Activated CD4-positive, CD25-positive, alpha-beta regulatory T cell treated with anti-CD3 and anti-CD28 coated beads, Interleukin-2, amount 50 U/mL, for 24 hours (primary cell): ENCODE measurements around the gene PRSS23.

ENCODE experiments used
- ATAC-seq, 2 donors: fragments of 150-1000 bp; cut with Tn5 transposase; one replicate each; pipeline ENCODE4 v1.10.0; 2021; ENCODE audit warnings: mild to moderate bottlenecking in 1 of 2, moderate library complexity in 1 of 2

The PRSS23 gene

GRCh38 chr11:86790867-86791849, 9.2 kb upstream of the PRSS23 start:
- ATAC-seq, result no peak

DNA sequence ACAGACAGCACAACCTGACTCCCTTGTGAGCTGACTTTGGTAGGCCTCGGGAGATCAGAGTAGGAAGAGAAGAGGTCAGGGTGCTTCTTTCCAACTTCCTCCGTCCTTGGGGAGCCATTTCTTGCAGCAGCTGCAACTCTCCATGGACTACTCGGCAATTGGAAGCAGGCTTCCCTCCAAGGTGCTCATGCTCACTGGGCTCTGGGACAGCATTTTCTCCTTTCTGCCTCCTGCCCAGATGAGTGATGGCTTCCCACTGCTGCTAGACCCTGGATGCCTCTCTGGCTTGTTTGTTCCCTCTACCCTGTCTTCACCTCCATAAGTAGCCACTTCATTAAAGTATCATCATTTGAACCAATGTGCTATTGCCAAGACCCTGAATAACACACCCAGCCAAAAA, 8.2 kb upstream of the PRSS23 start:
- no peak for ATAC-seq

DNA sequence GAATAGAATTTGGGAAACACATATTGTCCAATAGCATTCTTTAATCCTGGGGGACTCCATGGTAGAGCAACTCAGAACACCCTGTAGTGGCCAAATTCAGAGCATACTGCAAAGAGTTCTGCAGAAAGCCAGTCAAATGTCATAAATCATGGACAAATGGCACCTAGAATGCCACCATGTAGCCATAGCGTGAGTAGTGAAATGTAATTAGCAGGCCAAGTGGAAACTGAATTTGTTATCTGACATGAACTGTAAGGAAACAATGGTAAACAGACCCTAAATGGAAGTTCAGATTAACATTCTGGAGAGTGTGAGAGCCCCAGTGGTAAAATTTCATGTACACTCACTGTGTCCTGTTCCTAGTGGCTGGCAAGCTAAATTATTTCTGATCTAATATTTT, 7.0 kb upstream of the PRSS23 start:
- ATAC-seq, result no peak

DNA sequence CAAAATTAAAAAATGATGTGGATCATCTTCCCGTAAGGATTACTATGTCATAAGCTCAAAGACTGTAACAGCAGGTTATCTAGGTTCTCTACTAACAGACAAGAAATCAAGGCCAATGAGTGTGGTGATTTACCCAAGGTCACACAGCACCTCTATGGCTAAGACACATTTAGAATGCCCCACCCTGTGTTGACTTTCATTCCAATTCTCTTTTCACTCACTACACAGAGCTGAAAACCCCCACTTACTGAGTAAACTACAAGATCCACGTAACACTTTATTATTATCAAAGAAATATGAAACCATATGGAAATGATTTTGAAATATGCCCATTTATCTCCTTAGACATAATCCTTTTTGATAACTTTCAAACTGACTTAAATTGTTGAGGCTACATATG, 4.8 kb upstream of the PRSS23 start:
- no peak for ATAC-seq

GRCh38 chr11:86795949-86796348, 4.4 kb upstream of the PRSS23 start:
- ATAC-seq, result no peak

DNA sequence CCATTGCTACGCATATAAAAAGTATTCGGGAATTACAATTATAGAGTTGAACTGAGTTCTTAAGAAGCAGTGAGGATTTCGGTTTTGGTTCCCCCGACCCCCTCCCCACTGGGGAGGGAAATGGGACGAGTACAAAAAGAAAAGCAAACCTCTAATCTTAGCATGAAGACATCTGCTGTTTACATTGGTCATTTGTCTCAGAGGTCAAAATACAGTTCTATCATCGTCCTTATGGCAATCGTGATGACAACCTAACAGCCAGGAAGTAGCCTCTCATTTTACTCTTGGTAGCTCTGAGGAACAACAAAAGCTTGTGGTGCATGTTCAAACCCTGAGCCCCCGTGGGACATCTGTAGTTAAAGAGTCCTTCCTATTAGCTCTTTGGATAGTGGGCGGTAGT, 3.2 kb upstream of the PRSS23 start:
- no peak for ATAC-seq

DNA sequence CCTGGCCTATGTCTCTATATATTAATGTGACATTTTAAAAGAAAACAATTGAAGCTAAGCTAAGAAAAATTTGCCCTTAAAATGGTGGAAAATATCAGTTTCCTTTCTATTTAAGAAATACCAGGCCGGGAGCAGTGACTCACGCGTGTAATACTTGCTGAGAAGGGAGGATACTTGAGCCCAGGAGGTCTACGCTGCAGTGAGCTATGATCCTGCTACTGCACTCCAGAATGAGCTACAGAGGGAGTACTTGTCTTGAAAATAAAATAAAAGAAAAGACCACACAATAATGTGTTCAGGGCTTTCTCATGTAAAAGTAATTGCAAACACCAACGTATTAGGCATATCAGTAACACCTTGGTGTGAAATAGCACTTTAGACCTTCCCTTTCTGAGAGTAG, 1.4 kb upstream of the PRSS23 start:
- ATAC-seq, result no peak

DNA sequence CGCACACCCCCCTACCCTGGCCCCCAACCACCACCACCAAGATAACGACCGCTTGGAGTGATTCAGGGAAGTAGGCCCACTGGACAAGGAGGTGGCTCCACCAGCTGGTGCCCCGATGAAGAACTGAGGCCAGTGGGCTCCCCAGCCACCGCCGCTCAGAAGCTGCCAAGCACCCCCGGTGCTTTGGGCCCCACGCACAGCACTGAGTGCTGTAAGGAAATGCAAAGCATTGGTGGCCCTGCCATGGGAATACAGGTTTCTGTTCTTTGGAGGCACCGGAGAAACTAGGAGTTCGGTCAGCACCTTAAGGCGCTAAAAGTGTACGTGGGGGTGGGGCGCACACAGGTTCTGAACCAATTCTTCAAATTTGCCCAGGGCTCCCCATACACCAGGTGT, 664 bp upstream of the PRSS23 start:
- no peak for ATAC-seq

DNA sequence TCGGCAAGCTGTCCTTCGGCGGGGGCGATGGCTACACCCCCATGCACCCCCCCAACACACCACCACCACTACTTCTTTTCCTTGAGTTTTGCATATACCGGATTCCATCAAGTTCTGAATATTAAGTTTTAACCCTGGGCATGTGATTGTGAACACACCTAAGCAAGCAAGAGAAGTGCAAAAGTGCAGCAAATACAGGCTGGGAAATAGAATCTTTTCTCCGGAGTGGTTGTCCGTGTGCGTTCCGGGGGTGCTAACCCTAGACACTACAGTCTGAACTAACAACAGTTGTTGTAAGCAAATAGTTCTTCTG, 574 bp downstream of the PRSS23 start:
- no peak for ATAC-seq

DNA sequence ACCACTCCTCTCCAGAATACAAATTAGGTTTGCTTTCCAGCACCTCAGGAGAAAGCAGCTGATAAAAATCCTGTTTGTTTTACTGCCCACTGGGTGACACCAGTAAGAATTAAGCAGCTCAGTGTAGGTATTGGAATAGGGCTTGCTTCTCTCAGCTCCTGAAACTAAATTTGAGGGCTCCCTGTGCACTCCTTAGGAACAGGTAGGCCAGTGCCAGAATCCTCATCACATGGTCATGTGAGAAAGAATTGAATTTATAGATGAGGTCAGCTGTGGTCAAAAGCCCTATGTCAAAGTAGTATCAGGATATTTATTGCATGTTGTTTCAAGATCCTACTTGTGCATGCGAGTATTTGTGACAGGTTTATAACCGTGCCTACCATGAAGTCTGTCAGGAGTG, 1.0 kb downstream of the PRSS23 start:
- ATAC-seq, result no peak

DNA sequence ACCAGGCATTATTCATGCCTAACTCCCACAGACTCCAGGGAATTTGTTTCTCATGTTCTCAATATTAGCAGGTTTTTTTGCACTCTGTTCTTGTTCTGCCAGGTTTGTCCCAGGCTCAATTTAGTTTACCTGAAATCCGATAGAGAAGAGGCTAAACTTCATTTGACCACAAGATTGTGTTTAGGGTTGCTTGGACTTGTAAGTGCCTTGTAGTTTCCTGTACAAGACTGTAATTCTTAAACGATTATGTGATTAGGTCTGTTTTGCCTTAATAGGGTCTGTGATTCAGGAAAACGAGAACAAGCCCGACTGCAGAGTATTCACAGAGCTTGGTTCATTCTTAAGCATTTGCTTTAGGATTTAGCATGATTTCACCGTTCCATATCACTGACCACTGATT, 1.8 kb downstream of the PRSS23 start:
- ATAC-seq, result no peak

DNA sequence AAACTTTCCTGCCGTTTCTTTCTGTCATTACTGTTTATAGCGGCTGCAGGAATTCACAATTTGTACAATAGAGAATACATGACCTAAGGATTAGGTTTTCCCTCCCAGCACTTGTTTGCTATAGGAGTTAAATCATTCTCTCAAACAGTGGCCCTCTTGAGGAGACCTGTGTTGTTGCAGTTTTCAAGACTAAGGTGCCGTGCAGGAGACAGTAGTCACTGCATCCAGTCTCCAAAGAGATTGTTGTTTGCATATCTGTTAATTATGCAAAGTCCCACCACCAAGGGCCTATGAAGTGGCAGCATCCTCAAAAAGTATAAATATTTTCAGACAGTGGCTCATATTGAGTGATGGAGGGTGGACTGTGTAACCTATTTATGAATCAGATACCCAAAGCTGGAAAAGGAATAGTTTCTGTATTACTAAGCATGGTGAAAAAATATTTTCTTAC, 2.3 kb downstream of the PRSS23 start:
- ATAC-seq, result peak; percentile 61 to 66

GRCh38 chr11:86803136-86804045, 3.0 kb downstream of the PRSS23 start:
- no peak for ATAC-seq

- ATAC-seq, result no peak
Measured at GRCh38 chr11:86804951-86805350, 4.6 kb downstream of the PRSS23 start.

- ATAC-seq, result peak; percentile 45 to 71
Measured at GRCh38 chr11:86805873-86806310, 5.5 kb downstream of the PRSS23 start.

- no peak for ATAC-seq
Measured at GRCh38 chr11:86806903-86807302, 6.6 kb downstream of the PRSS23 start.

GRCh38 chr11:86807360-86807759, 7.0 kb downstream of the PRSS23 start:
- ATAC-seq, result no peak

DNA sequence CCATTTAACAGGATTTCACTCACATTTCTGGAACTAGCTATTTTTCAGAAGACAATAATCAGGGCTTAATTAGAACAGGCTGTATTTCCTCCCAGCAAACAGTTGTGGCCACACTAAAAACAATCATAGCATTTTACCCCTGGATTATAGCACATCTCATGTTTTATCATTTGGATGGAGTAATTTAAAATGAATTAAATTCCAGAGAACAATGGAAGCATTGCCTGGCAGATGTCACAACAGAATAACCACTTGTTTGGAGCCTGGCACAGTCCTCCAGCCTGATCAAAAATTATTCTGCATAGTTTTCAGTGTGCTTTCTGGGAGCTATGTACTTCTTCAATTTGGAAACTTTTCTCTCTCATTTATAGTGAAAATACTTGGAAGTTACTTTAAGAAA, 9.2 kb downstream of the PRSS23 start:
- no peak for ATAC-seq

DNA sequence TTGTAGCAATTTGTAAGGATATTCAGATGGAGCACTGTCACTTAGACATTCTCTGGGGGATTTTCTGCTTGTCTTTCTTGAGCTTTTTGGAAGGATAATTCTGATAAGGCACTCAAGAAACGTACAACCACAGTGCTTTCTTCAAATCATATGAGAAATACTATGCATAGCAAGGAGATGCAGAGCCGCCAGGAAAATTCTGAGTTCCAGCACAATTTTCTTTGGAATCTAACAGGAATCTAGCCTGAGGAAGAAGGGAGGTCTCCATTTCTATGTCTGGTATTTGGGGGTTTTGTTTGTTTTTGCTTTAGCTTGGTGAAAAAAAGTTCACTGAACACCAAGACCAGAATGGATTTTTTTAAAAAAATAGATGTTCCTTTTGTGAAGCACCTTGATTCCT, 9.9 kb downstream of the PRSS23 start:
- no peak for ATAC-seq

DNA sequence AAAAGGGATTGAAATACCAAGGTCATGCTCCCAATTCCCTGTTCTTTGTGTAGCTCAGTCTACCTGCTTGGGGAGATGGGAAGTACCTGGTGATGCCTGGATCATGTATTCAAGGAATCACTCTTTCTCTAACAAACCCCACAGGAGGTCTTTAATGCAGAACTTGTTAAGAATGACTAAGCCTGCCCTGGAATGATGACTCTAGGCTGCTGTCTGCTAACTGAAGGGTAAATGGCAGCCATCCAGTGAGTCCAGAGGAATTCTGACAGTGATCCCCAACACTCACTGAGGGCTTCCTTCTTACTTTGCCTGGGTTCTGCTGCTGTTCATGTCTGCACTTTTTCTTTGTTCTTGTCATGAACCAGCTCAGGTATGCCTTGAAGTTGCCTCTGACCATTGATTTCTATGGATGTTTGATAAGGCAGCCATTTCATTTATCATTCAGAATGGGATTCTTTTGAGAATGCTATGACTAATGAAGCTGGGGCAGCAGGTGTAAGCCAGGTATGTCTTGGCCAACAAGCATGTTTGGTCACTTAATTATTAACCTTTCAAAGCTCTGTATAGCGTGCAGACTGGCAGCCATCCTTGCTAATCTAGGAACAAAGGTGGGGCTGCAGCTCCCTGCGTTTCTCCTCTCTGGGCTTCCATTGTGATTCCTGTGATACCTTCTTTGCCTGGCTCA, 11.4 kb downstream of the PRSS23 start:
- no peak for ATAC-seq

DNA sequence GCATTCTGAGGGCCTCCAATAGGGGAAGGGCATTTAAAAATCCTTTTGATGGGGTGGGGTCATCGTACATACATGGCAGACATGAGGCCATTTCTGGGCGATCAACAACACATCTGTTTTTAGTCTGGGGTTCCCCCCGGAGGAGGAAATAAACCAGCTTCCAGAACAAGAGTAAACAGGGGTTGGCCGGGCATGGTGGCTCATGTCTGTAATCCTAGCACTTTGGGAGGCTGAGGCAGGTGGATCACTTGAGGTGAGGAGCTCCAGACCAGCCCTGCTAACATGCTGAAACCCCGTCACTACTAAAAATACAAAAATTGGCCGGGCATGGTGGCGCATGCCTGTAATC, 12.0 kb downstream of the PRSS23 start:
- no peak for ATAC-seq

DNA sequence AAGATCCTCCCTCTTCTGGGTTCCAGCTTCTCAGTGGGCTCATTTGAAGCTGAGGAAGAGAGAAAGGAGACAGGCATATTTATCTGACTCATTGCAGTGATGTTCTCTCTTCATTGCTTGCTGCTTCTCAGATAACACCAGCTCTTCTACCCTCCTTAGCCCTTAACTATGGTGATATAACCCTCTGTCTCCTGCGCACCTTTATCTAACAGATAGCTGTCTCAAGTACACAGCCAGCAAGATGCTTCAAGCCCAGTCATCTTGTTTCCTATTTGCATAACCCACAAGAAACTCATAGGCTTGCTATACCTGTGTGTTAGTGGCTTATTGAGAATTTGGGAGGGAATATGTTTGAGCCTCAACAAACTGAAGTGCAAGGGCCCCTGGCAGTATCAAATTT, 12.6 kb downstream of the PRSS23 start:
- ATAC-seq, result no peak

DNA sequence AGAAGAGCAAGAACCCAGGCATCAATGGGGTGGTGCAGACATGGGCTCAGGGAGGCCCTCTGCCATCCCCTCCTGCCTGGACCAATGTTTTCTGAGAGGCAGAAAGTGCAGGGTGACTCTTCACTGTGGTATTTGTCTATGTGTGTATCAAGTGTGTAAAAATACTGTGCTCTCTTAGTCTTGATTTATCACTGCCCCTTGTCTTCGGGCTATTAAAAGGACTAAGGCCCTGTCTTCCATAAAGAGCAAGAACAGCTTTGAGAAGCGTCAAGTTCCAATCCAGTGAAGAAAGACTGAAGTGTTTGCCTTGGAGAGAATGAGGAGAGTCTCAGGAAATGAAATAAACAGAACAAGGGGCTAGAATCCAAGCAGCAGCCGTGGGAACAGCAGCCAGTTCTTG, 14.4 kb downstream of the PRSS23 start:
- no peak for ATAC-seq
